CD4-positive, alpha-beta T cell treated with Interleukin-2 at 100 ng/mL for 4 hours (primary cell): ENCODE measurements around the gene GH1.
A peak's percentile ranks its signal among the peaks of the same experiment; 100 is the strongest.
"Not testable (repeated sequence)": the region's sequence is repeated elsewhere in the genome, so short reads cannot be mapped to it uniquely, and the experiment has no call there.

Source experiments
- DNase-seq: peaks from one replicate; pipeline ENCODE4 v3.0.0-alpha.2; 2020; ENCODE audit warnings: low spot score

The GH1 gene

DNA sequence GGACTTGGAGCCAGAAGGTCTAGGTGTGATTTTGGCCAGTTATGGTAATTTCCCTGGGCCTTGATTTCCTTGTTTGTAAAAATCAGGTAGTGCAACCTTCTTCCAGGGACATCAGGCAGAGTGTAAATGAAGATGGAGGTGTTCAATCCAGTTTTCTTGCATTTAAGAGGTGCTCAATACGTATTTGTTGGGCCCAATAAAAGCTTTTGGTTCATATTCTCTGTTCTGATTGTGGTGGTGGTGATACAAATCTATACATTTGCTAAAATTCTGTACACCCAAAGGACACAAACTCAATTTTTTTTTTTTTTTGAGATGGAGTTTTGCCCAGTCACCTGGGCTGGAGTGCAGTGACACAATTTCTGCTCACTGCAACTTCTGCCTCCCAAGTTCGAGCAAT lies 7.5 kb upstream of the GH1 start:
- DNase-seq: no peak

DNA sequence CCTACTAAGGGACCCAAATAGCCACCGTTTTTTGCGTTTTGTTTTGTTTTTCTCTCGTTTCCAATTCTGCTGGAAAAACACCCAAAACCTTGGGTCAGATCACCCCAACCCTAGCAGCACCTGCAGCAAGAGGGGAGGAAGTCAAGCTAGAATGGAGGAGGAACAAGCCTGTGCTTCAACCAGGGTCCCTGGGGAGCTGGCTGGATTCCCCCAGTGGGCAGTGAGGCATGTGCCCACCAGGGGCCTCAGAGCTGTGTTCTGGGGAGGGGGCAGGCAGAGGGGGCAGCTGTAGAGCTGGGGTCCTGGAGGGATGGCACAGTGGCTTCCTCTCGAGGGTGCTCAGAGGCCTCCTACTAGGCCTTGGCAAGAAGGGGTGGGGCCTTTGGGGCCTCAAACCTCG lies 7.0 kb upstream of the GH1 start:
- no peak for DNase-seq

DNA sequence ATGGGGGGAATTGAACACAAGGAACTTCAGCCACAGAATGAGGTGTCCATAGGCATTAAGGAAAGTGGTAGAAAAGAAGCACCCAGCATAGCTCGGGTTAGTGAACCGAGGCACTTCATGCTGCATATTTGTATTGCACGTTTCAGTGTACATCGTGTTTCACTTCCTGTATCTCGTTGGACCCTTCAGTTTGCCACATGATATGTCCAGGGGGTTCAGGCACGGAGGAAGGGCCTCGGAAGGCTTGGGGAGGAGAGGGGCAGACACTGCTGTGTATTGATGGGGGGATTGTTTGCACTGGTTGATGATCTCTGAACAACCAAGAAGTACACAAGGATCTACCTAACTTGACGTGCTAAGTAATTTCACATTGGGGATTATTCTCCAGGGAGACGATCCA lies 3.8 kb upstream of the GH1 start:
- not testable (repeated sequence) for DNase-seq

- not testable (repeated sequence) for DNase-seq
Measured at GRCh38 chr17:63920779-63921178, 2.1 kb upstream of the GH1 start.

DNA sequence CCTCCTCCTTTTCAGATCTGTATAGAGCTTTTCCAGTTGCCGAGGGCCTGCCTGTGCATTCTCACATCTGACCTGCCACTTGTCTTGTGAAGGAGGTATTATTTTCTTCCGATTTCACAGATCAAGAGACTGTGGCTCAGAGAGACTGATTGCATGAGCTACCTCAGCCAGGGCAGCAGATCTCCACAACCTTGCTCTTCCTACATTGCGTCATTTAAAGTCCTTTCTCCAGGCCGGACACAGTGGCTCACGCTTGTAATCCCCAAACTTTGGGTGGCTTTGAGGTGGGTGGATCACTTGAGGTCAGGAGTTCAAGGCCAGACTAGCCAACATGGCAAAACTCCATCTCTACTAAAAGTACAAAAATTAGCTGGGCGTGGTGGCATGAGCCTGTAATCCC lies 1.4 kb upstream of the GH1 start:
- DNase-seq: not testable (repeated sequence)

DNA sequence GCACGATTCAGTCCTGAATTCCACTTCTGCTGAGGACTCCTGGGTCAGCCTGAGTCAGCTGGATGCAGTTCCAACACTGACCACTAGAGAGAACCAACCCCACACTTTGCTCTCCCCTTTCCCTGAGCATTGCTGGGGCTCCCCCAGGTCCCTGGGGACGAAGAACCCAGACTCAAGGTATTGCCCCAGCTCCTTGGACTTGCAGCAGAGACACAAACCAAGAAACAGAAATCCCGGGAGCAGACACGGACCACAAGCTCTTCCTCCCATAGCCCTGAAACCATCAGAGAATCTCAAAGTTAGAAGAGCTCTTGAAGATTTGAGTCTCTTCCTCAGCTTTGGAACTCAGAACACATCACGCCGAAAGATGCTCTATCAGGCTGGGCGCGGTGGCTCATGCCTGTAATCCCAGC lies 678 bp upstream of the GH1 start:
- DNase-seq: peak; percentile 85

GRCh38 chr17:63918305-63918704 lies 334 bp downstream of the GH1 start:
- DNase-seq: no peak

DNA sequence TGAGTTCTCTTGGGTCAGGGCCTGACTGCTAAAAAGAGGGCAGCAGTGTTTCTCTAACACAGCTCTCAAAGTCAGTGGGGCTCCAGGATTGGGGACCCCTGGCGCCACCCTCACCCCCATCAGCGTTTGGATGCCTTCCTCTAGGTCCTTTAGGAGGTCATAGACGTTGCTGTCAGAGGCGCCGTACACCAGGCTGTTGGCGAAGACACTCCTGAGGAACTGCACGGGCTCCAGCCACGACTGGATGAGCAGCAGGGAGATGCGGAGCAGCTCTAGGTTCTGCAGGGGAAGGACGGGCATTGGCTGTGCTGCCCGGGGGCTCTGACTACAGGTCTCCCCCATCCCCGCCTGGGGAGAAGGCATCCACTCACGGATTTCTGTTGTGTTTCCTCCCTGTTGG lies 993 bp downstream of the GH1 start:
- no peak for DNase-seq

- not testable (repeated sequence) for DNase-seq
Measured at GRCh38 chr17:63917206-63917605, 1.4 kb downstream of the GH1 start.

- no peak for DNase-seq
Measured at GRCh38 chr17:63916566-63917185, 2.0 kb downstream of the GH1 start.

DNA sequence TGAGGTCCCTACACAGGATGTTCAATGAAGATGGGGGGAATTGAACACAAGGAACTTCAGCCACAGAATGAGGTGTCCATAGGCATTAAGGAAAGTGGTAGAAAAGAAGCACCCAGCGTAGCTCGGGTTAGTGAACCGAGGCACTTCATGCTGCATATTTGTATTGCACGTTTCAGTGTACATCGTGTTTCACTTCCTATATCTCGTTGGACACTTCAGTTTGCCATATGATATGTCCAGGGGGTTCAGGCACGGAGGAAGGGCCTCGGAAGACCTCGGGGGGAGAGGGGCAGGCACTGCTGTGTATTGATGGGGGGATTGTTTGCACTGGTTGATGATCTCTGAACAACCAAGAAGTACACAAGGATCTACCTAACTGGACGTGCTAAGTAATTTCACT lies 2.9 kb downstream of the GH1 start:
- not testable (repeated sequence) for DNase-seq

DNA sequence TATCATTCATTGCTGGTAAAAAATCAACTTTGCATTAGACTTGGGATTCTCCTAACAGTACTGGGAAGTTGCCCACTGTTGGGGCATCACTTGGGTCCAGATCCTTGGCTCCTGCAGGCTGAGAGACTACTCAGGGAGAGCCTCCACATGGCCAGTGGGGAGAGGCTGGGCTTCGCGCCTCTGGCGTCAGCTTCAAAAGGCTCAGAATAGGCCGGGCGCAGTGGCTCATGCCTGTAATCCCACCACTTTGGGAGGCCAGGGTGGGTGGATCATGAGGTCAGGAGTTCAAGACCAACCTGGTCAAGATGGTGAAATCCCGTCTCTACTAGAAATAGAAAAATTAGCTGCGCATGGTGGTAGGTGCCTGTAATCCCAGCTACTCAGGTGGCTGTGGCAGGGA lies 4.2 kb downstream of the GH1 start:
- DNase-seq: no peak

DNA sequence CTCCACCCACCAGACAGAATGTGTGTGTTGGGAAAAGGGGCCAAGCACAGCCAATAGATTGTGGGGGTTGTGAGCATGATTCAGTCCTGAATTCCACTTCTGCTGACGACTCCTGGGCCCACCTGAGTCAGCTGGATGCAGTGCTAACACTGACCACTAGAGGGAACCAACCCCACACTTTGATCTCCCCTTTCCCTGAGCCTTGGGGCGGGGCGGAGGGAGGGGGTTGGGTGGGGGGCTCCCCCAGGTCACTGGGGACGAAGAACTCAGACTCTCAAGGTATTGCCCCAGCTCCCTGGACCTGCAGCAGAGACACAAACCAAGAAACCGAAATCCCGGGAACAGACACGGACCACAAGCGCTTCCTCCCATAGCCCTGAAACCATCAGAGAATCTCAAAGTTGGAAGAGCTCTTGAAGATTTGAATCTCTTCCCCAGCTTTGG lies 7.0 kb downstream of the GH1 start:
- peak; percentile 64 for DNase-seq

DNA sequence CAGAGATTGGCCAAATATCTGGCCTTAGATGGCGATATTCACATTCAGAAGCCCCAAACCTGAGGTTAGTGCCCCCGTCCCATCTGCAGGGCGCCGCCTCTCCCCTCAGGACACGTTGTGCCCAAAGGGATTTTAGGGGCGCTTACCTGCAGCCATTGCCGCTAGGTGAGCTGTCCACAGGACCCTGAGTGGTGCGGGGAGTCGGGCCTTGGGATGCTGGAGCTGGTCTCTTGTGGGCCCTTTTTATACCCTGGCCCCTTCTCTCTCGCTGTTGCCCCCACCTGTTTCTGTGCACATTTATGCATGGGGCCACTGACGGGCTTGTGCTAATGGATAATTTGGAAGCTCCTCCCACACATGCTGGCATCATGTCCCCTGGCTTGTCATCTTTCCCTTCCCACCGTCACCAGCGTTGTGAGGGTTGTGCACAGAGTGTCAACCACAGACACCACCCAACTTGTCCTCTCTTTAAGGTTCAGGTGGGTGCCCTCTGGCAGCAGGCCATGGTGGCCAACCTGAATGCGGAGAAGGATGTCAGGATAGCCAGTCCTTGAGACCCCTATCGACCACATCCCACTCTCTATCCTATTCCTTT lies 7.5 kb downstream of the GH1 start, which contains the start of gene CSHL1:
TSS of gene CSHL1 (minus strand) at position 218 of the 595 bp plus-strand sequence. CDS start at position 156, 62 bp downstream.
- no peak for DNase-seq

DNA sequence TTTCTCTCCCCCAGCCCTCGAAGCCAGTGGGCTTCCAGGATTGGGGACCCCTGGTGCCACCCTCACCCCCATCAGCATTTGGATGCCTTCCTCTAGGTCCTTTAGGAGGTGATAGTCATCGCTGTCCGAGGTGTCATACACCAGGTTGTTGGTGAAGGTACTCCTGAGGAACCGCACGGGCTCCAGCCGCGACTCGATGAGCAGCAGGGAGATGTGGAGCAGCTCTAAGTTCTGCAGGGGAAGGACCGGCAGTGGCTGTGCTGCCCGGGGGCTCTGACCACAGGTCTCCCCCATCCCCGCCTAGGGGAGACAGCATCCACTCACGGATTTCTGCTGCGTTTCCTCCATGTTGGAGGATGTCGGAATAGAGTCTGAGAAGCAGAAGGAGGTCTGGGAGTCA lies 8.5 kb downstream of the GH1 start:
- DNase-seq: no peak

GRCh38 chr17:63909586-63909985 lies 9.1 kb downstream of the GH1 start:
- DNase-seq: not testable (repeated sequence)

- DNase-seq: not testable (repeated sequence)
Measured at GRCh38 chr17:63907161-63907778, 11.4 kb downstream of the GH1 start.

DNA sequence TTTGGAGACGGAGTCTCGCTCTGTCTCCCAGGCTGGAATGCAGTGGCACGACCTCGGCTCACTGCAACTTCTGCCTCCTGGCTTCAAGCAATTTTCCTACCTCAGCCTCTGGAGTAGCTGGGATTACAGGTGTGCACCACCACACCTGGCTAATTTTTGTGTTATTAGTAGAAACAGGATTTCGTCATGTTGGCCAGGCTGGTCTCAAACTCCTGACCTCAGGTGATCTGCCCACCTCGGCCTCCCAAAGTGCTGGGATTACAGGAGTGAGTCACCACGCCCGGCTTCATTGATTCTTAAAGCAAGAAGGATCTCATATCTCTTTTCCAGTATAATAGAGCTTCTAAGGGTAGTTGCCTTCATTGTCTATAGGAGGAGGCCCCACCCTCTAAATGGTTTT lies 13.8 kb downstream of the GH1 start:
- not testable (repeated sequence) for DNase-seq

DNA sequence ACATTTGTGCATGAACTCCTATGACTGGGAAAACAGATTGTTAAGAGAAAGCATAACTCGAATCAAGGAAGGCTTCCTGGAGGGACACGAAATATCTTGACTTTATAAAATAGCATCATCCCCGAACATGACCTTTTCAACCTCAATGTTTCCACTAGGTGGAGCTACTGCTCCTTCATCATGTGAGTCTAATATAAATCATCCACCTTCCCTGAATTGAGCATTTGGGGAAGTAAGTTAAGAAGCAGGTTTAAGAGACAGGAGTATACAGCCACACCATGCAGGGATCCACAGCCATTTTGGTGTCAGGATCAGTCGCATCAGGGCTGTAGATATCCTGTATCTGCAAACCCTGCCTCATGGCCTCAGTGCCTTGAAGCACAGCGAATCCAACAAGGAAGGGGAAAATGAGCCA lies 14.8 kb downstream of the GH1 start:
- DNase-seq: peak; percentile 70

GRCh38 chr17:63901971-63902370 lies 16.7 kb downstream of the GH1 start:
- not testable (repeated sequence) for DNase-seq

GRCh38 chr17:63898899-63899798 lies 19.5 kb downstream of the GH1 start:
- DNase-seq: peak; percentile 64
